Endothelial cell of umbilical vein (primary cell): ENCODE data around the gene AIG1. TPM values are rescaled to one million over a fixed set of nuclear protein-coding genes. Genes with fewer than 3 reads are reported as not detected.
"Not testable (repeated sequence)": the region's sequence is repeated elsewhere in the genome, so short reads cannot be mapped to it uniquely, and the experiment has no call there.

Source experiments
- BruUV-seq: library from RNA; stranded (reverse); fragments of 400-500 nt; replicated peaks from 2 replicates; lab custom pipeline; 2021; lab: Mats Ljungman, UMichigan
- CTCF ChIA-PET: fragments of 300-600, 350-600 bp; sonication (Branson Sonifier 250); formaldehyde crosslinking; loops from one replicate; lab custom pipeline; 2021; ENCODE audit warnings: antibody characterized with exemption, inconsistent platforms; lab: Charles Lee
- POLR2A ChIA-PET: fragments of 300-600, 350-600 bp; sonication (Branson Sonifier 250); formaldehyde crosslinking; loops from one replicate; lab custom pipeline; 2021; ENCODE audit warnings: antibody characterized with exemption, inconsistent platforms; lab: Charles Lee
- DNase-seq: peaks from one replicate; pipeline ENCODE4 v3.0.0-alpha.2; 2011; ENCODE audit warnings: low read depth, low spot score
- FAIRE-seq: peaks from 2 replicates; lab custom pipeline; 2011; peaks lifted over from hg19 to GRCh38; lab: Jason Lieb, UNC
- H2AFZ ChIP-seq: 2 replicates; pipeline ENCODE4 v1.6.0; 2012; ENCODE audit warnings: low read depth, low read length, control low read depth, inconsistent platforms
- H3K27ac ChIP-seq: 2 replicates; pipeline ENCODE4 v1.5.1; 2011; ENCODE audit warnings: low read depth, mild to moderate bottlenecking, control low read depth, low read length, moderate library complexity; ENCODE audit not compliant: insufficient read depth
- H3K27me3 ChIP-seq, 2 experiments: 2 replicates each; pipeline versions ENCODE4 v1.6.0 to v1.6.1; 2011; ENCODE audit warnings: low read length in 2 of 2, mixed read lengths in 1 of 2; ENCODE audit not compliant: control insufficient read depth in 2 of 2, insufficient read depth in 2 of 2
- H3K36me3 ChIP-seq, 2 experiments: 2 replicates in 1 of 2; 3 replicates in 1 of 2; pipeline ENCODE4 v1.5.1; 2011; ENCODE audit warnings: low read length in 2 of 2, mild to moderate bottlenecking in 1 of 2, moderate library complexity in 1 of 2; ENCODE audit not compliant: control insufficient read depth in 2 of 2, insufficient read depth in 2 of 2; ENCODE audit errors: extremely low read depth in 1 of 2
- H3K4me1 ChIP-seq: 3 replicates; pipeline ENCODE4 v1.5.1; 2011; ENCODE audit warnings: mild to moderate bottlenecking, low read length; ENCODE audit not compliant: control insufficient read depth, insufficient read depth; ENCODE audit errors: extremely low read depth
- H3K4me2 ChIP-seq: 2 replicates; pipeline ENCODE4 v1.6.1; 2011; ENCODE audit warnings: low read length, control low read depth, mixed read lengths; ENCODE audit not compliant: insufficient read depth
- H3K4me3 ChIP-seq, 3 experiments: fragments of 200-600 bp in 1 of 3; sonication (generic), shearing (Covaris generic) in 1 of 3; replicated peaks in 1 of 3; 2 replicates each; pipeline ENCODE4 v1.5.1; 2011 to 2016; ENCODE audit warnings: control low read depth in 3 of 3, low read length in 3 of 3, mild to moderate bottlenecking in 2 of 3, inconsistent platforms in 1 of 3, low read depth in 1 of 3, moderate library complexity in 1 of 3; ENCODE audit not compliant: insufficient read depth in 1 of 3
- H3K79me2 ChIP-seq: 2 replicates; pipeline ENCODE4 v1.6.0; 2012; ENCODE audit warnings: low read length, inconsistent platforms; ENCODE audit not compliant: control insufficient read depth, insufficient read depth
- H3K9ac ChIP-seq: replicated peaks from 2 replicates; pipeline ENCODE3; 2011; ENCODE audit warnings: low read length, control low read depth; ENCODE audit not compliant: insufficient read depth; ENCODE audit errors: extremely low read depth
- H3K9me1 ChIP-seq: replicated peaks from 3 replicates; pipeline ENCODE4 v1.6.0; 2011; ENCODE audit warnings: mild to moderate bottlenecking, low read length; ENCODE audit not compliant: control insufficient read depth, insufficient read depth; ENCODE audit errors: extremely low read depth
- H3K9me3 ChIP-seq: replicated peaks from 2 replicates; pipeline ENCODE4 v1.5.1; 2012; ENCODE audit warnings: low read length, inconsistent platforms; ENCODE audit not compliant: control insufficient read depth, insufficient read depth
- H4K20me1 ChIP-seq: replicated peaks from 2 replicates; pipeline ENCODE3; 2011; ENCODE audit warnings: mild to moderate bottlenecking, low read length; ENCODE audit not compliant: control insufficient read depth, insufficient read depth; ENCODE audit errors: extremely low read depth
- CTCF ChIP-seq, 2 donors: IDR thresholded peaks; 1 replicate in 1 of 2; 2 replicates in 1 of 2; pipeline ENCODE4 v1.5.1; 2011; ENCODE audit warnings: low read length in 2 of 2, mild to moderate bottlenecking in 2 of 2, moderate library complexity in 2 of 2, control low read depth in 1 of 2, inconsistent platforms in 1 of 2, low read depth in 1 of 2; ENCODE audit not compliant: insufficient read depth in 1 of 2; ENCODE audit errors: extremely low read depth in 1 of 2
- EZH2 ChIP-seq: IDR thresholded peaks from 2 replicates; pipeline ENCODE4 v1.6.1; 2012; ENCODE audit warnings: borderline replicate concordance, low read depth, mild to moderate bottlenecking, moderate library complexity, low read length, inconsistent platforms; ENCODE audit not compliant: severe bottlenecking
- FOS ChIP-seq: IDR thresholded peaks from 2 replicates; pipeline ENCODE4 v1.6.1; 2011; ENCODE audit warnings: mild to moderate bottlenecking, low read length, moderate library complexity, borderline replicate concordance; ENCODE audit not compliant: insufficient read depth
- GATA2 ChIP-seq: IDR thresholded peaks from 2 replicates; pipeline ENCODE4 v1.7.0; 2011; ENCODE audit warnings: low read depth, mild to moderate bottlenecking, moderate library complexity, mixed read lengths, low read length; ENCODE audit not compliant: insufficient read length, insufficient read depth
- JUN ChIP-seq: IDR thresholded peaks from 2 replicates; pipeline ENCODE4 v1.6.1; 2011; ENCODE audit warnings: borderline replicate concordance, low read depth; ENCODE audit not compliant: insufficient read length, insufficient read depth
- MAX ChIP-seq: IDR thresholded peaks from 2 replicates; pipeline ENCODE4 v1.6.1; 2011; ENCODE audit not compliant: insufficient read depth, insufficient read length
- MYC ChIP-seq: IDR thresholded peaks from one replicate; pipeline ENCODE4 v1.6.1; 2011; ENCODE audit warnings: mild to moderate bottlenecking, low read depth, low read length
- POLR2A ChIP-seq: IDR thresholded peaks from 2 replicates; pipeline ENCODE4 v1.6.1; 2012; ENCODE audit warnings: low read depth, mild to moderate bottlenecking, control low read depth, low read length
- POLR2AphosphoS5 ChIP-seq: IDR thresholded peaks from 2 replicates; pipeline ENCODE4 v1.6.1; 2012; ENCODE audit warnings: low read depth, mild to moderate bottlenecking, control low read depth, low read length, moderate library complexity; ENCODE audit not compliant: insufficient read depth
- dilution Hi-C: fragments of 300-500 bp; cut with MboI; formaldehyde crosslinking; loops from one replicate; pipeline ENCODE4 v1.15.0; 2019; ENCODE audit warnings: low sequenced_read_pairs; ENCODE audit not compliant: extremely low pct_ligation_motif_present
- intact Hi-C: fragments of 100-400 bp; cut with micrococcal nuclease; formaldehyde crosslinking; loops from one replicate; pipeline ENCODE4 v1.10.0; 2022
- polyA plus RNA-seq, 4 experiments: library from polyadenylated mRNA; depleted of rRNA in 3 of 4; stranded (reverse) in 3 of 4; unstranded in 1 of 4; fragments of >200 nt; gene quantifications; 2 replicates each; pipeline versions ENCODE4 v1.2.1 to v1.2.3, GENCODE V29; 2011 to 2012; ENCODE audit warnings: missing spikeins in 1 of 4
- total RNA-seq: library from RNA; stranded (reverse); gene quantifications from 2 replicates; pipeline ENCODE4 v1.2.3, GENCODE V29; 2021

AIG1 gene
- total and polyA plus RNA-seq, 2 donors (not counting 3 experiments of a cell fraction or from before 2014, with no cell fraction given): 17.7 to 22.7 TPM

GRCh38 chr6:143079325-143079640 lies 18.6 kb downstream of the AIG1 start:
- no peak overlapping the region for H3K4me3 ChIP-seq
- no peaks in the 10 kb centered on the region for H3K36me3 ChIP-seq
- FAIRE-seq (no peak), DNase-seq (no peak)
- H3K9me1 ChIP-seq: no peaks in the 10 kb centered on the region
- ChIA-PET CTCF (no interaction called here), POLR2A (no interaction called here)
- no peak overlapping the region for H3K9ac ChIP-seq
- intact Hi-C loops: no loop called here
- no peaks in the 10 kb centered on the region for H3K9me3 ChIP-seq
- no peak overlapping the region for H2AFZ ChIP-seq
- H3K4me1 ChIP-seq: no peaks in the 10 kb centered on the region
- H3K27me3 ChIP-seq: no peaks in the 10 kb centered on the region
- dilution Hi-C loops: no loop called here
- no peak overlapping the region for H3K27ac ChIP-seq
- no peak overlapping the region for H3K4me2 ChIP-seq
- BruUV-seq: no TSS peak
- TF ChIP-seq MAX (no peak), GATA2 (no peak), JUN (no peak), EZH2 (no peak), MYC (no peak), FOS (no peak), CTCF (IDR thresholded peaks at IDR 0.05; ENCODE audit: extremely low read depth in 1 of 2, insufficient read depth in 1 of 2, low read depth in 1 of 2, low read length in 2 of 2) (no peak), POLR2AphosphoS5 (no peak), POLR2A (no peak)
- H3K79me2 ChIP-seq: no peaks in the 10 kb centered on the region
- no peaks in the 10 kb centered on the region for H4K20me1 ChIP-seq

GRCh38 chr6:143082274-143082673 lies 21.6 kb downstream of the AIG1 start:
- H3K36me3 ChIP-seq, dilution Hi-C loops, H3K4me2 ChIP-seq, intact Hi-C loops, H4K20me1 ChIP-seq, DNase-seq, H3K9me1 ChIP-seq, POLR2A ChIA-PET, H3K79me2 ChIP-seq, FAIRE-seq, H2AFZ ChIP-seq, CTCF ChIA-PET, H3K9me3 ChIP-seq, BruUV-seq, H3K27ac ChIP-seq, H3K27me3 ChIP-seq, H3K9ac ChIP-seq, H3K4me3 ChIP-seq, H3K4me1 ChIP-seq: not testable (repeated sequence)

- H3K9me1 ChIP-seq, H3K4me1 ChIP-seq, DNase-seq, H2AFZ ChIP-seq, H3K79me2 ChIP-seq, H3K4me3 ChIP-seq, H3K4me2 ChIP-seq, H3K36me3 ChIP-seq, H4K20me1 ChIP-seq, intact Hi-C loops, FAIRE-seq, CTCF ChIA-PET, POLR2A ChIA-PET, dilution Hi-C loops, H3K9ac ChIP-seq, H3K27me3 ChIP-seq, H3K27ac ChIP-seq, H3K9me3 ChIP-seq, BruUV-seq: not testable (repeated sequence)
These were observed 23.3 kb downstream of the AIG1 start for GRCh38 chr6:143084019-143084418.
